Astrocyte of the cerebellum (primary cell): ENCODE results near the gene MRPL27.
"Not testable (repeated sequence)": the region's sequence is repeated elsewhere in the genome, so short reads cannot be mapped to it uniquely, and the experiment has no call there.

Source experiments
- DNase-seq: peaks from one replicate; pipeline ENCODE4 v3.0.0-alpha.2; 2011; ENCODE audit warnings: low read depth
- H3K4me3 ChIP-seq: 2 replicates; pipeline ENCODE4 v1.5.1; 2011; ENCODE audit warnings: mild to moderate bottlenecking, low read depth, low read length, moderate library complexity
- CTCF ChIP-seq: IDR thresholded peaks from 2 replicates; pipeline ENCODE4 v1.5.1; 2012; ENCODE audit warnings: low read length, low read depth, moderate library complexity, mild to moderate bottlenecking; ENCODE audit errors: missing control alignments
- in situ Hi-C: cut with HindIII; loops from 2 replicates; pipeline ENCODE4 v1.10.0; 2017; ENCODE audit warnings: low sequenced_read_pairs

The MRPL27 gene

GRCh38 chr17:50412188-50412732, 39.3 kb upstream of the MRPL27 start:
- DNase-seq, result no peak
- H3K4me3 ChIP-seq, result no peak overlapping the region
- in situ Hi-C loops, result no loop called here
- TF ChIP-seq CTCF, result no peak

GRCh38 chr17:50407921-50408320, 34.9 kb upstream of the MRPL27 start:
- in situ Hi-C loops, result no loop called here
- DNase-seq, result no peak
- no peak overlapping the region for H3K4me3 ChIP-seq
- TF ChIP-seq CTCF, result no peak

GRCh38 chr17:50406578-50406977, 33.6 kb upstream of the MRPL27 start:
- H3K4me3 ChIP-seq, result no peak overlapping the region
- in situ Hi-C loops, result no loop called here
- DNase-seq, result no peak
- TF ChIP-seq CTCF, result no peak

- H3K4me3 ChIP-seq, in situ Hi-C loops, DNase-seq: not testable (repeated sequence)
Observed at GRCh38 chr17:50405351-50405750, 32.4 kb upstream of the MRPL27 start.

- DNase-seq, in situ Hi-C loops, H3K4me3 ChIP-seq: not testable (repeated sequence)
Observed at GRCh38 chr17:50399591-50399990, 26.6 kb upstream of the MRPL27 start.

- H3K4me3 ChIP-seq, in situ Hi-C loops, DNase-seq: not testable (repeated sequence)
Observed at GRCh38 chr17:50398672-50399071, 25.7 kb upstream of the MRPL27 start.

GRCh38 chr17:50397919-50398285, 24.9 kb upstream of the MRPL27 start:
- no peak for TF ChIP-seq CTCF
- H3K4me3 ChIP-seq, result no peak overlapping the region
- DNase-seq, result no peak
- in situ Hi-C loops, result no loop called here

GRCh38 chr17:50397111-50397918, 24.3 kb upstream of the MRPL27 start, which contains the start of gene LRRC59:
Gene LRRC59 (minus strand): TSS chr17:50397523. CDS start chr17:50397317, 206 bp downstream.
- peak; percentile 59 for DNase-seq
- TF ChIP-seq CTCF, result peak; percentile 89
- H3K4me3 ChIP-seq, result peak within 1 kb of the TSS; percentile 88
- in situ Hi-C loops, result no loop called here
